Naive B cell (primary cell): ENCODE results near the gene PARD6G. TPM values are rescaled to one million over a fixed set of nuclear protein-coding genes. Genes with fewer than 3 reads are reported as not detected.
A peak's percentile ranks its signal among the peaks of the same experiment; 100 is the strongest.

Experiments
- ATAC-seq, 2 donors: fragments of 150-1000 bp; cut with Tn5 transposase; 2 replicates each; pipeline ENCODE4 v1.10.0; 2021; ENCODE audit warnings: low read depth in 2 of 2, mild to moderate bottlenecking in 2 of 2, moderate library complexity in 2 of 2
- DNase-seq: peaks from one replicate; pipeline ENCODE4 v3.0.0; 2022
- H3K27ac Mint-ChIP-seq, 6 donors: one replicate each; pipeline ENCODE4 v1.8.0; 2020 to 2022; ENCODE audit warnings: mild to moderate bottlenecking in 6 of 6, mixed read lengths in 6 of 6, moderate library complexity in 5 of 6, inconsistent platforms in 2 of 6
- H3K27me3 Mint-ChIP-seq, 3 donors: one replicate each; pipeline ENCODE4 v1.8.0; 2021 to 2022; ENCODE audit warnings: mixed read lengths in 3 of 3, mild to moderate bottlenecking in 1 of 3
- H3K36me3 Mint-ChIP-seq, 2 donors: one replicate each; pipeline ENCODE4 v1.8.0; 2020 to 2022; ENCODE audit warnings: mixed read lengths in 2 of 2, inconsistent platforms in 1 of 2, mild to moderate bottlenecking in 1 of 2
- H3K4me1 Mint-ChIP-seq, 3 donors: one replicate each; pipeline ENCODE4 v1.8.0; 2020 to 2022; ENCODE audit warnings: mixed read lengths in 3 of 3, inconsistent platforms in 1 of 3, mild to moderate bottlenecking in 1 of 3, moderate library complexity in 1 of 3
- H3K4me3 Mint-ChIP-seq, 8 donors: one replicate each; pipeline ENCODE4 v1.8.0; 2020 to 2022; ENCODE audit warnings: mild to moderate bottlenecking in 8 of 8, mixed read lengths in 8 of 8, moderate library complexity in 8 of 8, inconsistent platforms in 2 of 8
- H3K9me3 Mint-ChIP-seq, 7 donors: one replicate each; pipeline ENCODE4 v1.8.0; 2020 to 2022; ENCODE audit warnings: mixed read lengths in 7 of 7, mild to moderate bottlenecking in 5 of 7, inconsistent platforms in 2 of 7, moderate library complexity in 1 of 7
- polyA plus RNA-seq, 6 donors: library from polyadenylated mRNA; unstranded; fragments of 300-500 nt; fragmentation: Illumina TruSeq; gene quantifications; one replicate each; pipeline ENCODE4 v1.2.3, GENCODE V29; 2021; ENCODE audit warnings: low read depth in 6 of 6

The PARD6G gene
- polyA plus RNA-seq, 6 donors from 2014 or later, result not detected

DNA sequence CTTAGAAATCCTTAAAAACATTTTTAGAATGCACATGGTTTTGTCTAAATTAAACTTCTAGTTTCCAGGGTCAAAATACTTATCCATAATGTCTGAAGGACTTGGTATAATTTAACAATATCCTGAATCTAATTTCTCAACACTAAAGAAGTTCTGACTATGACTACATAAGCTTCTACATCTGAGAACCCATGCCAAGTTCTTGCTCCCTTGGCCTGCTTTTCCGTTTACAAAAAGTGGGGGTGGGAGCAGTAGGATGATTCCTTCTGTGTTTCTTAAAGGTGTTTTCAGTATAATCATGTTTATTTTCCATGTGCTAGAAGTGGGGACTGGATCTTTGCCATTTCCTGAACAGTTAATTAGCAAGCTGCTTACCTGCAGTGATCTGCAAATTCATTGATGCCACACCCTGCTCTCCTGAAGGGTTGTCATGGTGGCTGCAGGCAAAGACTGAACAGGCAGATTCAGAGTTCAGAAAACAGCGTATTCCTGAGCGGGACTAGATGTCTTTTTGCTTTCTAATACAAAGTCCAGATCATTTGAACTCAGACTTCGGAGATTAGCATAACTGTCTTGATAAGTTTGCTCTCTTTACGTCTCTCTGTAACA is 102.0 kb downstream of the PARD6G start:
- H3K9me3 Mint-ChIP-seq, result no peaks in the 10 kb centered on the region
- H3K36me3 Mint-ChIP-seq, result peaks cover 0 to 6% of the 10 kb centered on the region in 2 donors
- H3K4me3 Mint-ChIP-seq, result peak overlapping the region in 1 of 8 donors; percentile 18
- peaks cover 0 to 1% (median 1%) of the 10 kb centered on the region in 3 donors for H3K27me3 Mint-ChIP-seq
- H3K27ac Mint-ChIP-seq, result peak overlapping the region in 1 of 6 donors; percentile 36
- H3K4me1 Mint-ChIP-seq, result peaks cover 0 to 16% (median 4%) of the 10 kb centered on the region in 3 donors
- DNase-seq (no peak), ATAC-seq (no peak)

DNA sequence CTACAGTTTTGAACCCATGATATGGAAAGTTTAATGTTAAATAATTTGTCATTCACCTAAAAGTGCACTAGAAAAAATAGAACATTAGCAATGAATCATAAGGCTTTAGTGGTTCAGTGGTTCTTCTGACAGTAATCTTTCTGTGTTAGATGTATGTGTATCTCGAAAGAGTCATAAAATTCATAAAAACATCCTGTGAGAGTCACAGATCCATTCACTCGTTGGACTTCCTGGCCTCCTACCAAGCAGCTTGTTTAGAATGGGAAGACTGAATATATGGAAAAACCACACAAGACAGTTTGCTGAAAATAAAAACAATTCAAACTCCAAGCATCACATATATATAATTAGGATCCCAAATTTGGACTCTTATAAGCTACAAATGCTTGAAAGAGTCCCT is 103.4 kb downstream of the PARD6G start:
- no peak overlapping the region for H3K27ac Mint-ChIP-seq
- no peaks in the 10 kb centered on the region for H3K27me3 Mint-ChIP-seq
- peaks cover 0 to 15% (median 4%) of the 10 kb centered on the region in 3 donors for H3K4me1 Mint-ChIP-seq
- peaks cover 0 to 14% of the 10 kb centered on the region in 2 donors for H3K36me3 Mint-ChIP-seq
- H3K4me3 Mint-ChIP-seq, result no peak overlapping the region
- no peaks in the 10 kb centered on the region for H3K9me3 Mint-ChIP-seq
- ATAC-seq (no peak), DNase-seq (no peak)

DNA sequence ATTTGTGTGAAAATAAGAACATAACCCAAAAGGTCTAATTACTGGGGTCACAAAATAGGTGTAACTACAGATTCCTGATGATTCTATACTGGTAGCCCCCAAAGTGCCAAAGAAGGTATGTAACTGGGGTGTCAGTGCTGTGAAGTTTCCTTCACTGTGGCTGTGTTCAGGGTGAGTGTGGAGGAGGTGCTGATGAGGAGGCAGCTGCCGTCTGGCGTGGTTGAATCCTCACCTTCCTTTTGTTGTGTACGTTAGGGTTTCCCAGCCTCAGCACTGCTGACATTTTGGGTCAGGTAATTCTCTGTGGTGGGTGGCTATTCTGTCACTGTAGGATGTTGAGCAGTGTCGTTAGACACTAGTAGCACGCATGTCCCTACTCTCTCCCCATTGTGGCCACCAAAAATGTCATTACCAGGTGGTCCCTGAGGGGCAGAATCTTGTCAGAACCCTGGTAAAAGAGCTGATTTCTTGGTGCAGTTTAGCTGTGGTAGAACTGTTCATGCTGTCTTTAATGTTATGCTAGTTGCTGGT is 106.8 kb downstream of the PARD6G start:
- H3K27ac Mint-ChIP-seq, result no peak overlapping the region
- no peak overlapping the region for H3K4me3 Mint-ChIP-seq
- H3K4me1 Mint-ChIP-seq, result no peaks in the 10 kb centered on the region
- H3K36me3 Mint-ChIP-seq, result peaks cover 17 to 28% of the 10 kb centered on the region in 2 donors
- H3K9me3 Mint-ChIP-seq, result no peaks in the 10 kb centered on the region
- no peaks in the 10 kb centered on the region for H3K27me3 Mint-ChIP-seq
- no peak for DNase-seq
- no peak for ATAC-seq

DNA sequence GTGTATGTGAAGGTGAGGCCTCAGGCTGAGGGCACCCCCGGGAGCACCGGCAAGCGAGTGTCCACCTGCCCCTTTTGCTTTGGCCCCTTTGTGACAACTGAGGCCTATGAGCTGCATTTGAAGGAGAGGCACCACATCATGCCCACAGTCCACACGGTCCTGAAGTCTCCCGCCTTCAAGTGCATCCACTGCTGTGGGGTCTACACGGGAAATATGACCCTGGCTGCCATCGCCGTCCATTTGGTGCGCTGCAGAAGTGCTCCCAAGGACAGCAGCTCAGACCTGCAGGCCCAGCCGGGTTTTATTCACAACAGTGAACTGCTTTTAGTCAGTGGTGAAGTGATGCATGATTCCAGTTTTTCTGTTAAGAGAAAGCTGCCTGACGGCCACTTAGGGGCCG is 109.3 kb downstream of the PARD6G start:
- DNase-seq (no peak), ATAC-seq (no peak)
- no peaks in the 10 kb centered on the region for H3K27me3 Mint-ChIP-seq
- no peak overlapping the region for H3K27ac Mint-ChIP-seq
- H3K4me1 Mint-ChIP-seq, result peaks cover 0 to 2% (median 0%) of the 10 kb centered on the region in 3 donors
- no peak overlapping the region for H3K4me3 Mint-ChIP-seq
- peaks cover 33 to 39% of the 10 kb centered on the region in 2 donors for H3K36me3 Mint-ChIP-seq
- H3K9me3 Mint-ChIP-seq, result no peaks in the 10 kb centered on the region

DNA sequence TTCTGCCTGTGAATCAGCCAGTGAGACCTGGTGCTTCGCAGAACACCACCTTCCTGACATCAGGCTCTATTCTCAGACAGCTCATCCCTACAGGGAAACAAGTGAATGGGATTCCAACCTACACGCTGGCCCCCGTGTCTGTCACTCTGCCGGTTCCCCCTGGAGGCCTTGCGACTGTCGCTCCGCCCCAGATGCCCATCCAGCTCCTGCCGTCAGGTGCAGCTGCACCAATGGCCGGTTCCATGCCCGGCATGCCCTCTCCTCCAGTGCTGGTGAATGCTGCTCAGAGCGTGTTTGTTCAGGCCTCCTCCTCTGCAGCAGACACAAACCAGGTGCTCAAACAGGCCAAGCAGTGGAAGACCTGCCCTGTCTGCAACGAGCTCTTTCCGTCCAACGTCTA is 110.2 kb downstream of the PARD6G start:
- Mint-ChIP-seq H3K27ac (peak overlapping the region in 1 of 6 donors; percentile 38), H3K27me3 (no peaks in the 10 kb centered on the region), H3K4me1 (peaks cover 0 to 4% (median 2%) of the 10 kb centered on the region in 3 donors), H3K9me3 (no peaks in the 10 kb centered on the region), H3K4me3 (no peak overlapping the region), H3K36me3 (peaks cover 33 to 39% of the 10 kb centered on the region in 2 donors)
- DNase-seq, result no peak
- ATAC-seq, result no peak

DNA sequence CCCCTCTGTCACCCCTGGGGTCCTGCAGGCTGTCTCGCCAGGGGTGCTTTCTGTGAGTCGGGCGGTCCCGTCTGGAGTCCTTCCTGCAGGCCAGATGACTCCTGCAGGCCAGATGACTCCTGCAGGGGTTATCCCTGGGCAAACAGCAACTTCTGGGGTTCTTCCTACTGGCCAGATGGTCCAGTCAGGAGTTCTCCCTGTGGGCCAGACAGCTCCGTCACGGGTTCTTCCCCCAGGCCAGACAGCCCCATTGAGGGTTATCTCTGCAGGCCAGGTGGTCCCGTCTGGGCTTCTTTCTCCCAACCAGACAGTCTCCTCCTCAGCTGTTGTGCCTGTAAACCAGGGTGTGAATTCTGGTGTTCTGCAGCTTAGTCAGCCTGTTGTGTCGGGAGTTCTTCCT is 110.6 kb downstream of the PARD6G start:
- Mint-ChIP-seq H3K9me3 (no peaks in the 10 kb centered on the region), H3K4me1 (peaks cover 0 to 4% (median 2%) of the 10 kb centered on the region in 3 donors), H3K4me3 (no peak overlapping the region), H3K36me3 (peaks cover 33 to 39% of the 10 kb centered on the region in 2 donors), H3K27ac (peak overlapping the region in 1 of 6 donors; percentile 38), H3K27me3 (no peaks in the 10 kb centered on the region)
- DNase-seq, result no peak
- no peak for ATAC-seq

DNA sequence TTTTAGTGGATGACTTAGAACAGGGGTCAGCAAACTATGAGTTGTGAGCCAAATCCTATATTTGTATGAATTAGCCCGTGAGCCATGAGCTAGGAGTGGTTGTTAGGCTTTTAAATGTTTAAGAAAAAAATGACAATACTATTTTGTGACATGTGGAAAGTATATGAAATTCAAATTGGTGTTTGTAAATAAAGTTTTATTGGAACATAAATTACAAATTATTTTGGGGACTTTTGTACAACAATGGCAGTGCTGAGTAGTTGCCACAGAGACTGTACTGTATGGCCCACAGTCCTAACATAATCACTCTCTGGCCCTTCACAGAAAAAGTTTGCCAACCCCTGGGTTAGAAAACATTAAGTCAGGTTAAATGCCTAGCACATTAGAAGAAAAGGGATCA is 112.2 kb downstream of the PARD6G start:
- H3K4me1 Mint-ChIP-seq, result peaks cover 1 to 6% (median 4%) of the 10 kb centered on the region in 3 donors
- no peaks in the 10 kb centered on the region for H3K27me3 Mint-ChIP-seq
- H3K4me3 Mint-ChIP-seq, result no peak overlapping the region
- ATAC-seq (no peak), DNase-seq (no peak)
- H3K36me3 Mint-ChIP-seq, result peaks cover 33% of the 10 kb centered on the region in 2 donors
- no peak overlapping the region for H3K27ac Mint-ChIP-seq
- H3K9me3 Mint-ChIP-seq, result no peaks in the 10 kb centered on the region

DNA sequence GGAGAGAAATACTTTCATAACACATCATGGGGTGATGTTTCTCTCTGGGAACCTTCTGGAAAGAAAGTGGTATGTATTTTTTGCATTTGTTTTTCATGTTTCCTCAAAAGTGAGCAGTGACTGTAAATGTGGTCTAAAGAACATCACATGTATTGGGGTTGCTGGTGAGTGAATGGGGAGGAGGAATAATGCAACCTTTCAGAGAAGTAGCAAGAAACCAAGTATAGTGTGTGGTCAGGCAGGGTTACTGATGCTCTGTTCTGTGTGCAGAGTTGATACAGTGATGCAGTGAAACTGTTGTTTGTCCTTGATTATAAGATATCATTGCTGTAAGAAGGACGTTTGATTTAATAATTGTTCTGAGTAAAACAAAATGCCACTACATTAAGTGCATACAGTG is 114.2 kb downstream of the PARD6G start:
- H3K4me1 Mint-ChIP-seq, result peaks cover 4 to 6% (median 4%) of the 10 kb centered on the region in 3 donors
- no peak overlapping the region for H3K4me3 Mint-ChIP-seq
- peaks cover 25 to 33% of the 10 kb centered on the region in 2 donors for H3K36me3 Mint-ChIP-seq
- ATAC-seq (no peak), DNase-seq (no peak)
- no peaks in the 10 kb centered on the region for H3K27me3 Mint-ChIP-seq
- no peaks in the 10 kb centered on the region for H3K9me3 Mint-ChIP-seq
- no peak overlapping the region for H3K27ac Mint-ChIP-seq

DNA sequence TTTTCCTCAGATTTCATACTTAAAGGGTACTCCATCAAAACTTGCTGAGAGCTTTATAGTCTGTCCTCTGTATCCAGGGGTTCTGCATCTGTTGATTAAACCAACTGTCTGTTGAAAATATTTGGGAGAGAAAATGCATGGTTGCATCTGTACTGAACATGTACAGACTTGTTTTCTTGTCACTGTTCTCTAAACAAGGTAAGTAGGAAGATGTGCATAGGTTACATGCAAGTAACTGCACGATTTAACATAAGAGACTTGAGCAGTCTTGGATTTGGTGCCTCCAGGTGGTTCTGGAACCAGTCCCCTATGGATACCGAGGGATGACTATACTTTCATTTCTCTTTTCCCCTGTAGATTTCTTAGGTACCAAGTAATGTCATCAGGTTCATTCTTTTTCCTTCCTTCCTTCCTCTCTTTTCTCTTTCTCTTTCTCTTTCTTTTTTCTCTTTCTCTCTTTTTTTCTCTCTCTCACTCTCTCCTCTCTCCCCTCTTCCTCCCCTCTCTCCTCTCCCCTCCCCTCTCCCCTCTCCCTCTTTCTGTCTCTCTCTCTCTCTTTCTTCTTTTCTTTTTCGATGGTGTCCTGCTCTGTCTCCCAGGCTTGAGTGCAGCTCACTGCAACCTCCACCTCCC is 115.0 kb downstream of the PARD6G start:
- ATAC-seq (no peak), DNase-seq (no peak)
- no peak overlapping the region for H3K4me3 Mint-ChIP-seq
- H3K27ac Mint-ChIP-seq, result peak overlapping the region in 1 of 6 donors; percentile 82
- H3K4me1 Mint-ChIP-seq, result peaks cover 4 to 8% (median 7%) of the 10 kb centered on the region in 3 donors
- peaks cover 21 to 33% of the 10 kb centered on the region in 2 donors for H3K36me3 Mint-ChIP-seq
- H3K9me3 Mint-ChIP-seq, result peaks cover 0 to 2% (median 0%) of the 10 kb centered on the region in 7 donors
- H3K27me3 Mint-ChIP-seq, result no peaks in the 10 kb centered on the region

DNA sequence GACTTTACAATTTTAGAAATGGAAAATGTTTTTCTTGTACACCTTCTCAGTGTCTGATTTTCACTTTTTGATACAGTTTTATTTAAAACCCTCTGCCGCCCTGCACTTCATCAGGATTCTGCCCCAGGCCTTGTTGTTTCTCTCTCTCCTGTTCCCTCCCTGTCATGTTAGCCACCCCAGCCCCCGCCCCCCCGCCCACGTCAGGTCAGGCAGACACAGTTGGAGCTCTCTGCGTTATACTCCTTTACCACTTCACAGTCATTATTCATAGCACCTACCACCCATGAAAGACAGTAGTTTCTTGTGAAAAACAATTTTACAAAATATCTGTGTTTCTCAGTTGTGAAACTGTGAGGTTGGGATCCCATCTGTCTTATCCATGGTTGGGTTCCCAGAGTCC is 116.8 kb downstream of the PARD6G start:
- peaks cover 9 to 10% (median 10%) of the 10 kb centered on the region in 3 donors for H3K4me1 Mint-ChIP-seq
- no peak overlapping the region for H3K4me3 Mint-ChIP-seq
- no peak for ATAC-seq
- no peak for DNase-seq
- H3K9me3 Mint-ChIP-seq, result peaks cover 0 to 2% (median 0%) of the 10 kb centered on the region in 7 donors
- H3K27me3 Mint-ChIP-seq, result no peaks in the 10 kb centered on the region
- H3K27ac Mint-ChIP-seq, result peak overlapping the region in 1 of 6 donors; percentile 72
- H3K36me3 Mint-ChIP-seq, result peaks cover 11 to 25% of the 10 kb centered on the region in 2 donors

DNA sequence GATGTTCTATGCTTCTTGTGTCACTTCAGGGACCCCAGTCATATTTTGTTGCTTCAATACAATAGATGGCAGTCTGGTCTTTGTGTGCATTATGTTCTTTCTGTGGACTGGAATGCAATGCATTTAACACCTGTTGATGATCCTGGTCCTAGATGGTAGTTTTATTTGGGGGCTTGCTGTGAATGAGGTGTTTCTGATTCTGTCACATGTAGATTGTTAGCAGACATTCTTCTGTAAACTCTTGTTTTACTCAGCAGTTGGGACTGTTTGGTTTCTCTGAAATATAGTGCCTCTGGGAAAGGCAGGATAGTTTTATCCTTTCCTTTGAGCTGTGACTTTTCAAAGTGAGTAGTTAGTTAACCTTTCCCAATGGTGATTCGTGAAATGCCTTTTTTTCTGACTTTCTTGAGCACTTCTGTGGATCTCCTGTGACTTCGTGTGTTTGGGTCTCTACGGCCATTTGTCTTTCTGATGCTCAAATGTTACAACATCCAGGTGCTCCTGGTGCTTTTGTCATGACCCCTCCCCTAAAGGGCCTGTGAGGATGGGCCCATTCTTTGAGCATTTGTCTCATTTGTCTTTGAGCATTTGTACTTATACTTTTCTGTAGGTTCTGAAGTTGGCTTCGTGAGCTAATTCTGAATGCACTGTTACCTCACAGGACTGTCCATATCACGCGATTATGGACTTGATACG is 117.5 kb downstream of the PARD6G start:
- Mint-ChIP-seq H3K4me1 (peaks cover 9 to 10% (median 10%) of the 10 kb centered on the region in 3 donors), H3K9me3 (peaks cover 0 to 2% (median 0%) of the 10 kb centered on the region in 7 donors), H3K4me3 (no peak overlapping the region)

DNA sequence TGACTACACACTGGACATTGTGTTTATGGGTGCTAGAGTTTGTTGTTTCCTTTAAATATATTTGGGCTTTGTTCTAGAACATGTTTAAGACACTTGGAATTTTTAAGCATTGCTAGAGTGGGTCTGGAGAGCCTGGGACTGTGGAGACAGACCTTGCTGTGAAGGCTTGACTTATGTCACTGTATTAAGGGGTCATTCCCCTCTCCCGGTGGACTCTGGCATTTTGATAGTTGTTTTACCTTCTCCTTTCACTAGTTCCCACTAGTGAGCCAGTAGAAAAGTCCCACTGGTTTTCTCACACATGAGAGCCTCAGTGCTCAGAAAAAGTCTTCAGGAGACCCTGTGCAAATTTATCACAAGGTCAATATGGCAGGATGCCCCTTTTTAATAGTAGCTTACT is 119.7 kb downstream of the PARD6G start:
- H3K27ac Mint-ChIP-seq, result peak overlapping the region in 2 of 6 donors; percentile 34 to 55
- ATAC-seq (no peak), DNase-seq (no peak)
- peaks cover 0 to 2% (median 0%) of the 10 kb centered on the region in 7 donors for H3K9me3 Mint-ChIP-seq
- no peak overlapping the region for H3K4me3 Mint-ChIP-seq
- H3K36me3 Mint-ChIP-seq, result peaks cover 4 to 8% of the 10 kb centered on the region in 2 donors
- H3K27me3 Mint-ChIP-seq, result no peaks in the 10 kb centered on the region
- peaks cover 7 to 10% (median 8%) of the 10 kb centered on the region in 3 donors for H3K4me1 Mint-ChIP-seq

More for the DNA sequence above, 117.5 kb downstream of the PARD6G start:
- DNase-seq (no peak), ATAC-seq (no peak)
- Mint-ChIP-seq H3K36me3 (peaks cover 7 to 20% of the 10 kb centered on the region in 2 donors), H3K27ac (no peak overlapping the region), H3K27me3 (no peaks in the 10 kb centered on the region)

DNA sequence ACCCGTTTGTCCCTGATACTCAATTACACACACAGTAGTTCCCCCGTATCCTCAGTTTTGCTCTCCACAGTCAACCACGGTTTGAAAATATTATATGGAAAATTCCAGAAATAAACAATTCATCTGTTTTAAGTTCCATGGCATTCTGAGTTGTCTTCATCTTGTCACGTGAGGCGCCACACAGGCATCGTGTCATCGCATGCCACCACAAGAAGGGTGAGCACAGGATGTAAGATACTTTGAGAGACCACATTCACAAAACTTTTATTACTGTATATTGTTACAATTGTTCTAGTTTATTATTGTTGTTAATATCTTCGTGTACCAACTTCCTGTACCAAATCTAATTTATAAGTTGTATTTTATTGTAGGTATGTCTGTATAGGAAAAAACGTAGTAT is 120.5 kb downstream of the PARD6G start:
- DNase-seq (no peak), ATAC-seq (no peak)
- peaks cover 6 to 8% of the 10 kb centered on the region in 2 donors for H3K36me3 Mint-ChIP-seq
- no peak overlapping the region for H3K4me3 Mint-ChIP-seq
- H3K9me3 Mint-ChIP-seq, result peaks cover 0 to 2% (median 0%) of the 10 kb centered on the region in 7 donors
- H3K27me3 Mint-ChIP-seq, result no peaks in the 10 kb centered on the region
- H3K27ac Mint-ChIP-seq, result no peak overlapping the region
- peaks cover 7 to 10% (median 7%) of the 10 kb centered on the region in 3 donors for H3K4me1 Mint-ChIP-seq
